ENCODE measurements around the gene RASSF6.

Gene RASSF6

GRCh38 chr4:73662709-73663546 lies 42.7 kb upstream of the RASSF6 start:
- TF ChIP-seq CTCF (IDR thresholded peaks at IDR 0.05; ENCODE audit: insufficient read depth, low read depth, low read length, missing control alignments) = peak; percentile 29
- H3K4me3 ChIP-seq (ENCODE audit: low read depth, low read length) = no peak overlapping the region
- peak; percentile 45 for DNase-seq (ENCODE audit: low read depth)

GRCh38 chr4:73661646-73662119 lies 41.4 kb upstream of the RASSF6 start:
- H3K4me3 ChIP-seq (ENCODE audit: low read depth, low read length) = no peak overlapping the region
- no peak for TF ChIP-seq CTCF (IDR thresholded peaks at IDR 0.05; ENCODE audit: insufficient read depth, low read depth, low read length, missing control alignments)
- DNase-seq (ENCODE audit: low read depth) = no peak

- TF ChIP-seq CTCF (IDR thresholded peaks at IDR 0.05; ENCODE audit: insufficient read depth, low read depth, low read length, missing control alignments) = no peak
- H3K4me3 ChIP-seq (ENCODE audit: low read depth, low read length) = no peak overlapping the region
- no peak for DNase-seq (ENCODE audit: low read depth)
These were observed 40.6 kb upstream of the RASSF6 start for GRCh38 chr4:73660808-73661207.

DNA sequence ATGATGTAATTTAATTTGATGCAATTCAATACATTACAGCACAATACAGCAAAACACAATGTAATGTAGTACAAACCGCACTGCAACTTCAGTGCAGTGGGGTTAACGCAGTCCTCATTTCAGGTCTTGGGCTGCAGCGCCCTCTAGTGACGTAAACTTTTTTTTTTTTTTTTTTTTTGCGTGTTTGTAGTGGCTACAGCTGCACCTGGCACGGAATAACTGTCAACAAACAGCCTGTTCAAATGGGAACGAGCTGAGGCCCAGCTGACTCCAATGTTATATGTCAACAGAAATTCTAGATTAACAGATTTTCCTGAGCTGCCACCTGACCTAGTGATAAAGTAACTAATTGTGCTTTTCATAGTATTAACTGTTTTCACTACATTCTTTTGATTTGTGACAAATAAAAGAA lies 33.5 kb upstream of the RASSF6 start:
- TF ChIP-seq CTCF (IDR thresholded peaks at IDR 0.05; ENCODE audit: insufficient read depth, low read depth, low read length, missing control alignments) = peak; percentile 47
- H3K4me3 ChIP-seq (ENCODE audit: low read depth, low read length) = no peak overlapping the region
- DNase-seq (ENCODE audit: low read depth) = peak; percentile 65

GRCh38 chr4:73650250-73650649 lies 30.0 kb upstream of the RASSF6 start:
- TF ChIP-seq CTCF (IDR thresholded peaks at IDR 0.05; ENCODE audit: insufficient read depth, low read depth, low read length, missing control alignments) = no peak
- no peak for DNase-seq (ENCODE audit: low read depth)
- H3K4me3 ChIP-seq (ENCODE audit: low read depth, low read length) = no peak overlapping the region

DNA sequence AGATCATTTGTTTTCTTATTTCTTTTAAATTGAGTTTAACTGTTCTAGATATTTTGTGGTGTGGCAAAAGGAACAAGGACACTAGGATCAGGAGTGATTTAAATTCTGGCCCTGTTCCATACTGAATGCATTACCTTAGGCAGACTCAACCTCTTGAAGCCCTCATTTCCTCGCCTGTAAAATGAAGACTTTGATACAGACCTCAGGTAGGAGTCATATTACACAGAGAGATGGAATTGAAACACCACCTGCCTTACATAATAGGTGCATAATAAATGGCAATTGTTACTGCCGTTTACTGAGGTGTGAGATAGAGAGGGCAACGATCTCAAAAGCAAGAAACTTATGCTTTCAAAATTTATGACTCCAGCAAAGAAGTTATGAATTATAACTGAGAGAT lies 28.2 kb upstream of the RASSF6 start:
- H3K4me3 ChIP-seq (ENCODE audit: low read depth, low read length) = no peak overlapping the region
- DNase-seq (ENCODE audit: low read depth) = no peak
- TF ChIP-seq CTCF (IDR thresholded peaks at IDR 0.05; ENCODE audit: insufficient read depth, low read depth, low read length, missing control alignments) = no peak

- H3K4me3 ChIP-seq (ENCODE audit: low read depth, low read length) = no peak overlapping the region
- DNase-seq (ENCODE audit: low read depth) = no peak
- no peak for TF ChIP-seq CTCF (IDR thresholded peaks at IDR 0.05; ENCODE audit: insufficient read depth, low read depth, low read length, missing control alignments)
These were observed 25.9 kb upstream of the RASSF6 start for GRCh38 chr4:73646117-73646516.

All from GM12865 (cell line).